HG02678 (cell line): ENCODE data around the gene EIF6.

Experiments used
- ATAC-seq: cut with Tn5 transposase; IDR thresholded peaks from one replicate; pipeline ENCODE4 v1.9.1; 2021; ENCODE audit warnings: mild to moderate bottlenecking, moderate library complexity; ENCODE audit not compliant: unreplicated experiment

The EIF6 gene

DNA sequence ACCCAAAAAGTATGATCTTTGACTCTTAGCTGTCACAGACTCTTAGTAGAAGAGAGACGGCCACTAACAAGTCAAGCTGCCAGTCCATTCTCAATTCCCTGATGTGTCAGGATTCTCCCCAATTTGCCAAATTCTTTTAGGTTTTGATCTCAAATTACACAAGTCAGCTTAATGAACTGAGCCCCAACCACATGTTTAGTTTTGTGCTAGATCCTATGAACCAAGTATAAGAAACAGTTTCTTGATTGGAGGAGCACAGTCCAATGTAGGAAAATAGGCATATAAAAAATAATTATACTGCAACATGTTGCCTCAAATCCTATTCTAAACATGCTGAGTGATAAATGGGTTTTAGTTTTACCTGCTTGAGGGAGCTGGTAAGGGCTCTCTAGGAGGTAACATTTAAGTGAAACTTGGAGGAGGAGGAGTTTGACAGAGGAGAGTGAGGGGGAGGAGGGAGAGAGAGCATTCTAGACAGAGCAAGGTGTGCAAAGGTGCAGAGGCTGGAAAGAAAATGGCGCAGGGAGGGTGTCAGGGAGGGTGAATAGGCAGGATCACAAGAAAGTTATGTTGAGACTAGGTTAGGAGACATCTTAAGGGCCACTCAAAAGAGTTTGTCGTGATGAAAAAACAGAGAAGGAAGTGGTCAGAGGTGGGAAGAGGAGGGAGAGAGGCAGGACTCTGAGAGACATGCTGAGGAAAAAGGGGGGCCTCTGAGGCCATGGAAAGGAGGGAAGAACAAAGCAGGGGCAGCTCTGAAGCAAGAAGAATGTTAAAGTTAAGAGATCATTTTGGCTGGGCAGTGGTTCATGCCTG is 30.5 kb upstream of the EIF6 start:
- ATAC-seq: no peak

GRCh38 chr20:35312318-35312717 is 27.7 kb upstream of the EIF6 start:
- ATAC-seq: no peak

GRCh38 chr20:35311822-35312221 is 27.2 kb upstream of the EIF6 start:
- no peak for ATAC-seq

DNA sequence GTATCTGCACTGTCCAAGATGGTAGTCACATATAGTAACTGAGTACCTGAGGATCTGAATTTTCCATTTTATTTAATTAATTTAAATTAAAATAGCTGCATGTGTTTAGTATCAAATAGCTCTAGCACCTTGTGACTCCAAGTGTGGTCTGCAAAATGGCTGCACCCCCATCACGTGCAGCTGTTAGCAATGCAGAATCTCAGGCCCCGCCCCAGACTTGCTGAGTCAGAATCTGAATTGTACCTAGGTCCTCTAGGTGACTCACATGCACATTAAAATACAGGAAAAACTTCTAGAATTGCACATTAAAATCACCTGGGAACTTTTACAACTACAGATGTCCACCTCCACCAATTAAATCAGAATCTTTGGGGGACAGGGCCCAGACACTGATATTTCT is 26.8 kb upstream of the EIF6 start:
- ATAC-seq: no peak

DNA sequence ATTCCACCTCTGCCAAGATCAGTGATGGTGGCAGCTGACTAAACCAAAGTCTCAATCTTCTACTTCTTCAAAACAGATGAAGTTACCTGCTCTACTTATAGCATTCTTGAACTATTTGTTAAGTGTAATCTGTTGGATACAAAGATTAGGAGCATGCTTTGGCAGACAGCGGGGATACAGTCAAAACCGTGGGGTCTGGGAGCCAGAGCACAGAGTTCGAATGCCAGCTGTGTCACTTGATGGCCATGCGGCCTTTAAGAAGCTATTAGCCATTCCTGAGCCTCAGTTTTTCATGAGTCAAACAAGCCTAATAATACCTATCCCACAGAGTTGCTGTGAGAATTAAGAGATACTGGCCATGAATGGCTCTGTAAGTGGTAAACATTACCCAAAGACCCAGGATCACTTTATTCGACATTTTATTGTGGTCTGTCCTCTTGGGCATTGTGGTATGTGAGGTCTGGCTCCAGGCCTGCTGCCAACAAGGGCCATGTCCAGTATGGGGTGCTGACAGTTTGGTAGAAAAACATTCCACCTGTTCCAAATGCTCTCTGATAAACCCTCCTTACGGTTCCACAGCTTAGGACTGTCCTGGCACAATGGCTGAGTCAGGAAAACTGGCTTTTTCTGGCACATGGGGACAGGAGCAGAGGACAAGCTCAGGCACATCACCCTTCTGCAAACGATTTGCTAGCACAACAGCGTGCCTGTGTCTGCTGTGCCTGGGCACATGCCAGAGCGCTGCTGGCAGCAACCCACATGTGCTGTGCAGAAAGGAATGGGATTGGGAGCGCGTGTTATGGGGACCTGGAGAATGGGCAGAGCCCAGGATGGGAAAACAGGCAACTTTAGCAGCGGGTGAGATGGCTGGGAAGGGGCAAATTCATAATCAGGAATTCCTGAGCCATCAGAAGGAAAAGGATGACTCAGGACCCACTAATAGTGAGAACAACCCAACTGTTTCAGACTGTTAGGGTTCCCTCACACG is 23.4 kb upstream of the EIF6 start:
- no peak for ATAC-seq

DNA sequence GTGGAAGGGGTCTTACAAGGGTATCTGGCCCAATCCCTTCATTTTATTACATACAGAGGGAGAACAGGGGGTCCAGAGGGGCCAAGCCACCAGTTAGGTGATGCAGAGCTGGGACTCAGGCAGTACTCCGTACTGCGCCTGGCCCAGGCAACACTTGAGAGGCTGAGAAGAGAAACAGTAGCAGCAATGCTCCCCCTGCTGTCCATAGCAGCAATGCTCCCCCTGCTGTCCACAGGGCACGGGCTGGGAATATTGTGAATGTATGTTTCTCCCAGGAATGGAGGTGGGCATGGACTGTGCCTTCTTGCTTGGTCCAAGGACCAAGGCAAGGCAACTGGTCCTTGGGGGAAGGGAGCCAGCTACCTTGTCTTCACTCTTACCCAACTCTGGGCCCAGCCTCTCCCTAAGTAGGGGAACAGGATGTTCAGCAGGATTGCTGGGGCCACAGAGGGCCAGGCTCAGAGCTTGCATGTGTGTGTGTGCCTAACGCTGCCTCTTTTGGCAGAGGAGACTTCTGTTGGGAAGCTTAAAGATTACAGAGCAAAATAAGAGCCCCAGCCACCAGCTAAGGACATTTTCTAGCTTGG is 22.5 kb upstream of the EIF6 start:
- ATAC-seq: no peak

DNA sequence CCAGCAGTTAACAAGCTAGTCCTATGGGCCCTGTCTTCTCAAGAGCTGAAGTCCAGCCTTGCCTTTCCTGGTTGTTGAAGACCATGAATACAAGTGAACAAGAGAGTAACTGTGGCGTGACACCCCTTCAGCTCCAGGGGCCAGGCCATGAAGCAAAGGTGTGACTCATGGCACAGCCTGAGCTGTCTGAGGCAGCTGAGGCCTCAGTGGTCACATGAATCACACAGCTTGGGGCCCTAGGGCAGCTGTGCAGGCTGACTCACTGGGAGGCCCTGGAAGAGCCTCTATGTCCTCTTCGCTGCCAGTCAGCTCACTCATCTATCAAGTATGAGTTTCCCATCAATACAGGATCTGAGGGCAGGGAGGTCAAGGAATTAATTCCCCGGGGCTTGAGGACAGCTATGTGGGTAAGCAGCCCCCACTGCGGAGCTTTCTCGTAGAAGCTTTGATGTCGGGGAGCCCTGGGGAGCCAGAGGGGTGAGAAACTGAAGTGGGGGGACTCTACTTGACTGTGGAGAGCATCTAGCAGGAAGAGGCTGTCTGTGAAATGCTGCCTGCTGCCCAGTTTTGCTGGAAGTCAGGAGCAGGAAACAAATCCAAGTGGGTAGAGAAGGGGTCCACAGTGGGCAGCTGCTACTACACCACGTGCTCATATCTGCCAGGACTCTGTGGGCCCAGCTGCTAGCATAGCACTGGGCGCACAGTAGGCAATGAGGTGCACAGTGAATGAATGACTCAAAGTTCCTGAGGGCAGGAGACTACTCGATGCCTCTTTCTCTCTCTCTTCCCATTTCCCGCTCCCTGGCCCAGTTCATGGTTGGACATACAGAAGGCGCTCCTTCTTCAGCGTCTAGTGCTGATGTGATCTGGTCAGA is 21.3 kb upstream of the EIF6 start:
- no peak for ATAC-seq

GRCh38 chr20:35304956-35305355 is 20.4 kb upstream of the EIF6 start:
- ATAC-seq: no peak

GRCh38 chr20:35303735-35304491 is 19.3 kb upstream of the EIF6 start:
- peak; percentile 50 for ATAC-seq

- ATAC-seq: no peak
These were observed 18.8 kb upstream of the EIF6 start for GRCh38 chr20:35303382-35303734.

DNA sequence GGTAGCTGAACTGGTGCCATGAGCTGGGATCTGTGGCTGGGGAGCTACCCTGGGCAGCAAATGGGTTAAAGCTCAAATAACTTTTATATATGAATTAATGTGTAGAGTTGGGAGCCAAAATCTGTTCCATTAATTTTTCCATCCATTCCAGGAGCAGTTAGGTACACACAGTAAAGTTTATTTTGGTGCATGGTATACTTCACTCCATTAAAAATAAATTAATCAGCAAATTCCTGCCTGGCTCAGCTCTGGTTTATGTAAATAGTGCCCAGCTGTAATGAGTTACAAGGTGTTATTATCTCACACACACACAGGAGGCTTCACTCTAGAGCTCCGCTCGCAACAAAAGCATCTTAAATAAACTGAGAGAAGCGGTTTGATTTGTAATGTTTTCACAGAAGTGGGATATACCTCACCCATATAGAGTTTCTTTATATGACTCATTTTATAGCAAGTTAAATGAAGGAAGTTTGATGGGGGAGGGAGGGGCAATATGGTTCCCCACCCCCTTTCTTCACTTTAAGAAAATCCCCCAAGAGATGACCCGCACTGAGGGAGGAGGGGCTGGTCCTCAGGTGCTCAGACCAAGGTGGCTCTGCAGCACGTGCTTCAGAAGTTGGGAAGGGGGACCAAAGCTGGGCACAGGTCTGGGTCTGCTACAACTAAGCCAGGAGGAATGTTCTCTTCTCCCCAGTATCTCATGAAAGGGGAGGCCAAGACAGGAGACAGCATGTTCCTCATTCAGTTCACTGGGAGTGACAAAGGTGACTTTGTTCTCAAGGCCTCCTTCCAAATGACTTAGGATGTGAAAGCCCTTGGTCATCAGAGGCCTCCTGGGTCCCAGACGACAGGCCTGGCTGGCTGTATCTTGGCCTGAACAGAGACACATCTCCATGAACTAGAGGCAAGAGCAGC is 18.1 kb upstream of the EIF6 start:
- no peak for ATAC-seq

- ATAC-seq: no peak
These were observed 16.9 kb upstream of the EIF6 start for GRCh38 chr20:35301426-35301825.

DNA sequence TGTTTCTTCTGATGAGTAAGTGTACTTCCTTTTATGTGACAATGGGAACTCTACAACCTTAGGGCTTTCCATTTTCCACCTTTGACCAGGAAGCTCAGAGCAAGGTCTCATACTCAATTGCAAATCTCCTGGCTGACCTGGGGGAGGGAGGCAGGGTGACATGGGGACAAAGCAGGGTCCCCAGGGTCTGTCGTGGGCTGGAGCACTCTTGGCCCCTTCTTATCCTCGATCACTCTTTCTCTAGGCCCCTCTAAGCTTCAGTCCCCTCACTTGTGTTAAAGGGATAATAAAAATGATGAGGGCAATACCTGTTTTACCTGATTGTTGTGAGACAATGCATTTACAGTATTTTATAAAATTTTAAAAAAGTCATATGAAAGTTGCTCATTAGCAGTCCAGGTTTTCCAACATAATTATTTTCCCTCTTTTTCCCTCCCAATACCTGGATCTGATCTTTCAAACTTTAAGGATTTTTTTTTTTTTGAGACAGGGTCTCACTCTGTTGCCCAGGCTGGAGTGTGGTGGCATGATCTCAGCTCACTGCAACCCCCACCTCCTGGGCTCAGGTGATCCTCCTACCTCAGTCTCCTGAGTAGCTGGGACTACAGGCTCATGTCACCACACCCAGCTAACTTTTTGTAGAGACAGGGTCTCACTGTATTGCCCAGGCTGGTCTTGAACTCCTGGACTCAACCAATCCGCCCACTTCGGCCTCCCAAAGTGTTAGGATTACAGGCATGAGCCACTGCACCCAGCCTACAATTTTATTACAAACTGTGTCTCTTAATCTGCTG is 16.1 kb upstream of the EIF6 start:
- ATAC-seq: no peak

DNA sequence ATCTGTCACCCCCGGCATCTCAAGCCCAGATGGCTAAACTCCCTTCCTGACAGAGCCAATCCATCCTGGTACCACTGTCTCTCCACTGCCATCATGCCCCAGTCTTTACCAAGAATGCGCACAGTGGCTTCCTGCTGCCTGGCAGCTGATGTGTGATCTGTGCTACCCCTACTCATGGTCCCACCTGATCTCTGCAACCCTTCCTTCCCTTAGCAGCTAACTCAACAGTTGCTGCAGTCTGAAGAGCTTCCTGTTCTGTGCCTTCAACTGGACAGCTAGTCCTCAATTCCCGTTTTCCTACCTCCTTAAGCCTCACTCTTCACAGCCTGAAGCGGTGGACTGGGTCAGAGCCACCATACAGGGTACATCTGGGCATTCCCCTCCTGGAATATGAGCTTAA is 15.2 kb upstream of the EIF6 start:
- ATAC-seq: no peak

- ATAC-seq: no peak
These were observed 13.7 kb upstream of the EIF6 start for GRCh38 chr20:35298264-35298663.

DNA sequence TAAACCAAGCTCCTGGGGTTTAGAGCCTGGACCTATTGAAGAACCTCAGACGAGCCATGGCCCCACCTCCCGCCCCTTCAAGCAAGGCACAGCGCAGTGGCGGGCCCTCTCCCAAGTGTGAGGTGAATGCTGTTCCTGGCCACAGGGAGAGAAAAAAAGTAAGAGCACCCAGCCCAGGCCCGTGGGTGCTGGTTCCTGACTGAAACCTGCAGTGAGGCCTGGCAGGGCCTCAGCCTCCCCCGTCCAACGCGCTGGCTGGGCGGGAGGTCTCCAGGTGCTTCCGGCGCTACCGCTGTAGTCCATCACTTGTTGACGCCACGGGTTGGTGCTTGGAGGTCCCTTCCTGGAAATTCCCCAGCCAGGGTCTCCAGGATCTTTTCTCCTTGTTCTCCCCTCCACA is 13.2 kb upstream of the EIF6 start:
- no peak for ATAC-seq

GRCh38 chr20:35297155-35297554 is 12.6 kb upstream of the EIF6 start:
- no peak for ATAC-seq

DNA sequence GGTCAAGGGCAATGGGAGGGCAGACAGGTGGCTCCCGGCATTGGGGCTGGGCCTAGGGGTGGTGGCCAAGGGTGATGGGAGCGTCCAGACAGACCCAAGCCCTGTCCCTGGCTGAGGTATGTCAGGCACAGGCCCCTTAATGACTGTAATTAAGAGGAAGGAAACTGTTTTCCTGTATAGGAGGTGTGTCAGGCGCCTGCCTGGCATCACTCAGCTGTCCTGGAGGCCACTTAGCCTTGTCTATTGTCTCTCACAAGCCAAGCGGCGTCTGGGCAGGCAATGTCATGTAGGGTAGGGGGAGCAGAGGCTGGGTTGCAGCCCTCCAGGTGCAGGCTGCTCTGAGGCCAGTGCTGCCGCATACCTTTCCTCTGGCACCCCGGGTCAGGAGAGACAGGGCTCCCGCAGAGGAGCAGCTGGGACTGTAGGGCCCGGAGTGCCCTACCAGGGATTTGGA is 11.6 kb upstream of the EIF6 start:
- no peak for ATAC-seq
